Measurements from ENCODE around the gene HIVEP1.

Gene HIVEP1

GRCh38 chr6:12203001-12203400 is 190.9 kb downstream of the HIVEP1 start:
- no peak overlapping the region for H3K27ac ChIP-seq

GRCh38 chr6:12208190-12208589 is 196.1 kb downstream of the HIVEP1 start:
- no peak for TF ChIP-seq FOXP2 (optimal IDR thresholded peaks at IDR 0.05; ENCODE audit: control extremely low read depth, extremely low read length, insufficient read depth)
- no peak for TF ChIP-seq POLR2AphosphoS5 (IDR thresholded peaks at IDR 0.05; ENCODE audit: borderline replicate concordance, low read depth, low read length)
- TF ChIP-seq EZH2 (IDR thresholded peaks at IDR 0.05), result no peak

More at GRCh38 chr6:12203001-12203400, 190.9 kb downstream of the HIVEP1 start:
- H3K9me3 ChIP-seq (ENCODE audit: low read depth, low read length), result no peaks in the 10 kb centered on the region
- no peaks in the 10 kb centered on the region for H3K36me3 ChIP-seq (ENCODE audit: insufficient read depth, low read length)
- no peak for DNase-seq (ENCODE audit: low read depth, low spot score)
- TF ChIP-seq POLR2AphosphoS5 (IDR thresholded peaks at IDR 0.05; ENCODE audit: borderline replicate concordance, low read depth, low read length) (no peak), FOXP2 (optimal IDR thresholded peaks at IDR 0.05; ENCODE audit: control extremely low read depth, extremely low read length, insufficient read depth) (no peak), EZH2 (IDR thresholded peaks at IDR 0.05) (no peak)
- H3K9ac ChIP-seq (ENCODE audit: insufficient read length), result no peak overlapping the region
- no peak overlapping the region for H3K4me3 ChIP-seq

DNA sequence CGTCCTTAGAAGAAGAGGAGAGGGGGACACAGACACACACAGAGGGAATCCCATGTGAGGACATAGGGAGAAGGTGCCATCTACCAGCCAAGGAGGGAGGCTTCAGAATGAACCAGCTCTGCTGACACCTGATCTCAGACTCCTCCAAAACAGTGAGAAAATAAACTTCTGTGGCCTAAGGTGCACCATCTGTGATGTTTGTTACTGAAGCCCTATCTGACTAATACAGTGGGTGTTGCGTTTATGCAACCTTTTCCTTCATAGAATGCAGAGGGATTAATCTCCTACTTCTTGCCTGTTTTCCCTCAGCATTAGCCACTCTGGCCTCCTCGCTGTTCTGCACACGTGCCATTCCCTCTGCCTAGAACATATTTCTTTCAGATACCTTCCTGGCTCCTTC is 196.6 kb downstream of the HIVEP1 start:
- no peak overlapping the region for H3K27ac ChIP-seq
- H3K9me3 ChIP-seq (ENCODE audit: low read depth, low read length), result no peaks in the 10 kb centered on the region
- TF ChIP-seq FOXP2 (optimal IDR thresholded peaks at IDR 0.05; ENCODE audit: control extremely low read depth, extremely low read length, insufficient read depth) (no peak), POLR2AphosphoS5 (IDR thresholded peaks at IDR 0.05; ENCODE audit: borderline replicate concordance, low read depth, low read length) (no peak)
- no peak for DNase-seq (ENCODE audit: low read depth, low spot score)
- H3K4me3 ChIP-seq, result no peak overlapping the region
- no peak overlapping the region for H3K9ac ChIP-seq (ENCODE audit: insufficient read length)
- H3K36me3 ChIP-seq (ENCODE audit: insufficient read depth, low read length), result no peaks in the 10 kb centered on the region

More at GRCh38 chr6:12208190-12208589, 196.1 kb downstream of the HIVEP1 start:
- no peak overlapping the region for H3K9ac ChIP-seq (ENCODE audit: insufficient read length)
- DNase-seq (ENCODE audit: low read depth, low spot score), result no peak
- no peak overlapping the region for H3K4me3 ChIP-seq
- H3K9me3 ChIP-seq (ENCODE audit: low read depth, low read length), result no peaks in the 10 kb centered on the region
- H3K27ac ChIP-seq, result no peak overlapping the region
- no peaks in the 10 kb centered on the region for H3K36me3 ChIP-seq (ENCODE audit: insufficient read depth, low read length)
